NB4 (cell line): ENCODE measurements around the gene GDAP1L1.

ENCODE experiments used
- DNase-seq: peaks from one replicate; pipeline ENCODE4 v3.0.0; 2010; ENCODE audit warnings: low read depth
- H3K4me3 ChIP-seq: one replicate; pipeline ENCODE4 v1.5.1; 2011; ENCODE audit warnings: mild to moderate bottlenecking, low read depth, low read length, moderate library complexity
- CTCF ChIP-seq: IDR thresholded peaks from one replicate; pipeline ENCODE4 v1.5.1; 2012; ENCODE audit warnings: low read depth, low read length
- MAX ChIP-seq: IDR thresholded peaks from 2 replicates; pipeline ENCODE4 v1.6.1; 2011; ENCODE audit warnings: low read depth, low read length
- MYC ChIP-seq: IDR thresholded peaks from 2 replicates; pipeline ENCODE4 v1.6.1; 2011; ENCODE audit warnings: low read depth, low read length
- POLR2A ChIP-seq: IDR thresholded peaks from 2 replicates; pipeline ENCODE4 v1.6.1; 2011; ENCODE audit warnings: mild to moderate bottlenecking; ENCODE audit not compliant: insufficient read length; ENCODE audit errors: extremely low read depth

Gene GDAP1L1

GRCh38 chr20:44241796-44242195 lies 5.3 kb upstream of the GDAP1L1 start:
- no peak overlapping the region for H3K4me3 ChIP-seq
- TF ChIP-seq CTCF = no peak
- no peak for TF ChIP-seq MYC
- no peak for TF ChIP-seq MAX
- TF ChIP-seq POLR2A = no peak
- no peak for DNase-seq

GRCh38 chr20:44245977-44246376 lies 1.1 kb upstream of the GDAP1L1 start:
- TF ChIP-seq CTCF (no peak), MAX (no peak), MYC (no peak), POLR2A (no peak)
- DNase-seq = no peak
- H3K4me3 ChIP-seq = no peak overlapping the region

GRCh38 chr20:44247586-44248409 lies 690 bp downstream of the GDAP1L1 start:
- no peak overlapping the region for H3K4me3 ChIP-seq
- TF ChIP-seq CTCF = peak; percentile 95
- no peak for TF ChIP-seq MAX
- peak; percentile 71 for DNase-seq

- H3K4me3 ChIP-seq = no peak overlapping the region
- DNase-seq = no peak
- no peak for TF ChIP-seq MYC
- TF ChIP-seq MAX = no peak
- no peak for TF ChIP-seq CTCF
- no peak for TF ChIP-seq POLR2A
Measured at GRCh38 chr20:44248410-44248759, 1.3 kb downstream of the GDAP1L1 start.

- H3K4me3 ChIP-seq = no peak overlapping the region
- no peak for TF ChIP-seq MAX
- TF ChIP-seq POLR2A = no peak
- no peak for TF ChIP-seq CTCF
- no peak for TF ChIP-seq MYC
- no peak for DNase-seq
Measured at GRCh38 chr20:44251284-44251683, 4.2 kb downstream of the GDAP1L1 start.

GRCh38 chr20:44253528-44253927 lies 6.4 kb downstream of the GDAP1L1 start:
- no peak for TF ChIP-seq CTCF
- TF ChIP-seq MAX = no peak
- DNase-seq = no peak
- no peak overlapping the region for H3K4me3 ChIP-seq
